Endothelial cell of umbilical vein (primary cell): Measurements from ENCODE around the gene AP1B1. TPM values are rescaled to one million over a fixed set of nuclear protein-coding genes. Genes with fewer than 3 reads are reported as not detected.

ENCODE experiments used
- BruUV-seq: library from RNA; stranded (reverse); fragments of 400-500 nt; replicated peaks from 2 replicates; lab custom pipeline; 2021; lab: Mats Ljungman, UMichigan
- CTCF ChIA-PET: fragments of 300-600, 350-600 bp; sonication (Branson Sonifier 250); formaldehyde crosslinking; loops from one replicate; lab custom pipeline; 2021; ENCODE audit warnings: antibody characterized with exemption, inconsistent platforms; lab: Charles Lee
- POLR2A ChIA-PET: fragments of 300-600, 350-600 bp; sonication (Branson Sonifier 250); formaldehyde crosslinking; loops from one replicate; lab custom pipeline; 2021; ENCODE audit warnings: antibody characterized with exemption, inconsistent platforms; lab: Charles Lee
- DNase-seq: peaks from one replicate; pipeline ENCODE4 v3.0.0-alpha.2; 2011; ENCODE audit warnings: low read depth, low spot score
- FAIRE-seq: peaks from 2 replicates; lab custom pipeline; 2011; peaks lifted over from hg19 to GRCh38; lab: Jason Lieb, UNC
- H2AFZ ChIP-seq: 2 replicates; pipeline ENCODE4 v1.6.0; 2012; ENCODE audit warnings: low read depth, low read length, control low read depth, inconsistent platforms
- H3K27ac ChIP-seq: 2 replicates; pipeline ENCODE4 v1.5.1; 2011; ENCODE audit warnings: low read depth, mild to moderate bottlenecking, control low read depth, low read length, moderate library complexity; ENCODE audit not compliant: insufficient read depth
- H3K27me3 ChIP-seq, 2 experiments: 2 replicates each; pipeline versions ENCODE4 v1.6.0 to v1.6.1; 2011; ENCODE audit warnings: low read length in 2 of 2, mixed read lengths in 1 of 2; ENCODE audit not compliant: control insufficient read depth in 2 of 2, insufficient read depth in 2 of 2
- H3K36me3 ChIP-seq, 2 experiments: 2 replicates in 1 of 2; 3 replicates in 1 of 2; pipeline ENCODE4 v1.5.1; 2011; ENCODE audit warnings: low read length in 2 of 2, mild to moderate bottlenecking in 1 of 2, moderate library complexity in 1 of 2; ENCODE audit not compliant: control insufficient read depth in 2 of 2, insufficient read depth in 2 of 2; ENCODE audit errors: extremely low read depth in 1 of 2
- H3K4me1 ChIP-seq: 3 replicates; pipeline ENCODE4 v1.5.1; 2011; ENCODE audit warnings: mild to moderate bottlenecking, low read length; ENCODE audit not compliant: control insufficient read depth, insufficient read depth; ENCODE audit errors: extremely low read depth
- H3K4me2 ChIP-seq: 2 replicates; pipeline ENCODE4 v1.6.1; 2011; ENCODE audit warnings: low read length, control low read depth, mixed read lengths; ENCODE audit not compliant: insufficient read depth
- H3K4me3 ChIP-seq, 3 experiments: fragments of 200-600 bp in 1 of 3; sonication (generic), shearing (Covaris generic) in 1 of 3; replicated peaks in 1 of 3; 2 replicates each; pipeline ENCODE4 v1.5.1; 2011 to 2016; ENCODE audit warnings: control low read depth in 3 of 3, low read length in 3 of 3, mild to moderate bottlenecking in 2 of 3, inconsistent platforms in 1 of 3, low read depth in 1 of 3, moderate library complexity in 1 of 3; ENCODE audit not compliant: insufficient read depth in 1 of 3
- H3K79me2 ChIP-seq: 2 replicates; pipeline ENCODE4 v1.6.0; 2012; ENCODE audit warnings: low read length, inconsistent platforms; ENCODE audit not compliant: control insufficient read depth, insufficient read depth
- H3K9ac ChIP-seq: replicated peaks from 2 replicates; pipeline ENCODE3; 2011; ENCODE audit warnings: low read length, control low read depth; ENCODE audit not compliant: insufficient read depth; ENCODE audit errors: extremely low read depth
- H3K9me1 ChIP-seq: replicated peaks from 3 replicates; pipeline ENCODE4 v1.6.0; 2011; ENCODE audit warnings: mild to moderate bottlenecking, low read length; ENCODE audit not compliant: control insufficient read depth, insufficient read depth; ENCODE audit errors: extremely low read depth
- H3K9me3 ChIP-seq: replicated peaks from 2 replicates; pipeline ENCODE4 v1.5.1; 2012; ENCODE audit warnings: low read length, inconsistent platforms; ENCODE audit not compliant: control insufficient read depth, insufficient read depth
- H4K20me1 ChIP-seq: replicated peaks from 2 replicates; pipeline ENCODE3; 2011; ENCODE audit warnings: mild to moderate bottlenecking, low read length; ENCODE audit not compliant: control insufficient read depth, insufficient read depth; ENCODE audit errors: extremely low read depth
- CTCF ChIP-seq, 2 donors: IDR thresholded peaks; 1 replicate in 1 of 2; 2 replicates in 1 of 2; pipeline ENCODE4 v1.5.1; 2011; ENCODE audit warnings: low read length in 2 of 2, mild to moderate bottlenecking in 2 of 2, moderate library complexity in 2 of 2, control low read depth in 1 of 2, inconsistent platforms in 1 of 2, low read depth in 1 of 2; ENCODE audit not compliant: insufficient read depth in 1 of 2; ENCODE audit errors: extremely low read depth in 1 of 2
- EZH2 ChIP-seq: IDR thresholded peaks from 2 replicates; pipeline ENCODE4 v1.6.1; 2012; ENCODE audit warnings: borderline replicate concordance, low read depth, mild to moderate bottlenecking, moderate library complexity, low read length, inconsistent platforms; ENCODE audit not compliant: severe bottlenecking
- FOS ChIP-seq: IDR thresholded peaks from 2 replicates; pipeline ENCODE4 v1.6.1; 2011; ENCODE audit warnings: mild to moderate bottlenecking, low read length, moderate library complexity, borderline replicate concordance; ENCODE audit not compliant: insufficient read depth
- GATA2 ChIP-seq: IDR thresholded peaks from 2 replicates; pipeline ENCODE4 v1.7.0; 2011; ENCODE audit warnings: low read depth, mild to moderate bottlenecking, moderate library complexity, mixed read lengths, low read length; ENCODE audit not compliant: insufficient read length, insufficient read depth
- JUN ChIP-seq: IDR thresholded peaks from 2 replicates; pipeline ENCODE4 v1.6.1; 2011; ENCODE audit warnings: borderline replicate concordance, low read depth; ENCODE audit not compliant: insufficient read length, insufficient read depth
- MAX ChIP-seq: IDR thresholded peaks from 2 replicates; pipeline ENCODE4 v1.6.1; 2011; ENCODE audit not compliant: insufficient read depth, insufficient read length
- MYC ChIP-seq: IDR thresholded peaks from one replicate; pipeline ENCODE4 v1.6.1; 2011; ENCODE audit warnings: mild to moderate bottlenecking, low read depth, low read length
- POLR2A ChIP-seq: IDR thresholded peaks from 2 replicates; pipeline ENCODE4 v1.6.1; 2012; ENCODE audit warnings: low read depth, mild to moderate bottlenecking, control low read depth, low read length
- POLR2AphosphoS5 ChIP-seq: IDR thresholded peaks from 2 replicates; pipeline ENCODE4 v1.6.1; 2012; ENCODE audit warnings: low read depth, mild to moderate bottlenecking, control low read depth, low read length, moderate library complexity; ENCODE audit not compliant: insufficient read depth
- dilution Hi-C: fragments of 300-500 bp; cut with MboI; formaldehyde crosslinking; loops from one replicate; pipeline ENCODE4 v1.15.0; 2019; ENCODE audit warnings: low sequenced_read_pairs; ENCODE audit not compliant: extremely low pct_ligation_motif_present
- intact Hi-C: fragments of 100-400 bp; cut with micrococcal nuclease; formaldehyde crosslinking; loops from one replicate; pipeline ENCODE4 v1.10.0; 2022
- polyA plus RNA-seq, 4 experiments: library from polyadenylated mRNA; depleted of rRNA in 3 of 4; stranded (reverse) in 3 of 4; unstranded in 1 of 4; fragments of >200 nt; gene quantifications; 2 replicates each; pipeline versions ENCODE4 v1.2.1 to v1.2.3, GENCODE V29; 2011 to 2012; ENCODE audit warnings: missing spikeins in 1 of 4
- total RNA-seq: library from RNA; stranded (reverse); gene quantifications from 2 replicates; pipeline ENCODE4 v1.2.3, GENCODE V29; 2021

The AP1B1 gene
- total and polyA plus RNA-seq, 2 donors (not counting 3 experiments of a cell fraction or from before 2014, with no cell fraction given) = 107 to 131 TPM

- Histone ChIP-seq H3K27ac (no peak overlapping the region), H3K79me2 (no peaks in the 10 kb centered on the region), H3K9me1 (no peaks in the 10 kb centered on the region), H3K4me2 (no peak overlapping the region), H3K4me3 (no peak overlapping the region), H3K27me3 (no peaks in the 10 kb centered on the region), H3K9me3 (no peaks in the 10 kb centered on the region), H3K36me3 (peaks cover 4 to 59% of the 10 kb centered on the region in 2 experiments), H2AFZ (no peak overlapping the region), H3K4me1 (peaks cover 10% of the 10 kb centered on the region), H4K20me1 (no peaks in the 10 kb centered on the region), H3K9ac (no peak overlapping the region)
- no TSS peak for BruUV-seq
- CTCF ChIA-PET = interaction anchor here (1.8 kb wide), 1 partner anchor 25 kb away, joined by 5 read pairs; the partner anchor contains the start of gene GAS2L1
- FAIRE-seq = no peak
- intact Hi-C loops = no loop called here
- DNase-seq = no peak
- TF ChIP-seq POLR2AphosphoS5 (no peak), EZH2 (no peak)
- POLR2A ChIA-PET = no interaction called here
- dilution Hi-C loops = no loop called here
Observed at GRCh38 chr22:29331213-29331612, 57.2 kb downstream of the AP1B1 start.

- peak; percentile 60 for FAIRE-seq
- Histone ChIP-seq H3K79me2 (no peaks in the 10 kb centered on the region), H3K4me1 (peaks cover 10% of the 10 kb centered on the region), H4K20me1 (no peaks in the 10 kb centered on the region), H3K27ac (no peak overlapping the region), H3K36me3 (peaks cover 4 to 55% of the 10 kb centered on the region in 2 experiments), H2AFZ (no peak overlapping the region), H3K4me3 (no peak overlapping the region), H3K9me1 (no peaks in the 10 kb centered on the region), H3K9ac (no peak overlapping the region), H3K27me3 (no peaks in the 10 kb centered on the region), H3K4me2 (no peak overlapping the region), H3K9me3 (no peaks in the 10 kb centered on the region)
- intact Hi-C loops (no loop called here), dilution Hi-C loops (no loop called here)
- no TSS peak for BruUV-seq
- no peak for TF ChIP-seq GATA2
- no peak for TF ChIP-seq MYC
- no peak for TF ChIP-seq MAX
- no peak for TF ChIP-seq POLR2A
- no peak for TF ChIP-seq CTCF (IDR thresholded peaks at IDR 0.05; ENCODE audit: extremely low read depth in 1 of 2, insufficient read depth in 1 of 2, low read depth in 1 of 2, low read length in 2 of 2)
- TF ChIP-seq FOS = no peak
- no peak for TF ChIP-seq POLR2AphosphoS5
- TF ChIP-seq EZH2 = no peak
- TF ChIP-seq JUN = no peak
- CTCF ChIA-PET = no interaction called here
- POLR2A ChIA-PET = no interaction called here
- peak; percentile 43 for DNase-seq
Observed at GRCh38 chr22:29330753-29331152, 57.6 kb downstream of the AP1B1 start.
